D721Med (cell line): ENCODE results near the gene GPR137.
"Not testable (repeated sequence)": the region's sequence is repeated elsewhere in the genome, so short reads cannot be mapped to it uniquely, and the experiment has no call there.

Source experiments
- DNase-seq: peaks from one replicate; pipeline ENCODE4 v3.0.0; 2011; ENCODE audit warnings: low spot score; ENCODE audit not compliant: insufficient read length
- FAIRE-seq: peaks from 2 replicates; lab custom pipeline; 2011; peaks lifted over from hg19 to GRCh38; lab: Jason Lieb, UNC
- CTCF ChIP-seq: IDR thresholded peaks from 2 replicates; pipeline ENCODE4 v1.5.1; 2012; ENCODE audit warnings: mild to moderate bottlenecking, control low read depth; ENCODE audit not compliant: insufficient read depth; ENCODE audit errors: missing control alignments

The GPR137 gene

GRCh38 chr11:64245797-64246620 is 39.6 kb upstream of the GPR137 start:
- DNase-seq = no peak
- TF ChIP-seq CTCF = no peak
- FAIRE-seq = no peak

GRCh38 chr11:64246621-64246870 is 39.1 kb upstream of the GPR137 start:
- not testable (repeated sequence) for FAIRE-seq

GRCh38 chr11:64246871-64247728 is 38.5 kb upstream of the GPR137 start, which contains the start of gene PPP1R14B:
Gene PPP1R14B, minus strand, starts transcription at chr11:64246943. Its CDS starts 270 bp downstream, at chr11:64246673.
- peak; percentile 89 for DNase-seq
- FAIRE-seq = no peak
- TF ChIP-seq CTCF = no peak

More at GRCh38 chr11:64246621-64246870, 39.1 kb upstream of the GPR137 start:
- not testable (repeated sequence) for DNase-seq

GRCh38 chr11:64247729-64248531 is 37.7 kb upstream of the GPR137 start:
- TF ChIP-seq CTCF = no peak
- DNase-seq (no peak), FAIRE-seq (no peak)

- no peak for TF ChIP-seq CTCF
- no peak for DNase-seq
- no peak for FAIRE-seq
Observed at GRCh38 chr11:64248578-64248977, 37.1 kb upstream of the GPR137 start.

GRCh38 chr11:64249038-64249437 is 36.6 kb upstream of the GPR137 start:
- TF ChIP-seq CTCF = no peak
- DNase-seq = no peak
- FAIRE-seq = no peak
